GM19463 (cell line): ENCODE results near the gene EFCAB6.

Experiments used
- ATAC-seq: cut with Tn5 transposase; IDR thresholded peaks from one replicate; pipeline ENCODE4 v1.9.1; 2021; ENCODE audit warnings: mild to moderate bottlenecking, moderate library complexity; ENCODE audit not compliant: unreplicated experiment

The EFCAB6 gene

GRCh38 chr22:43819421-43819921 lies 7.4 kb upstream of the EFCAB6 start:
- ATAC-seq = no peak

GRCh38 chr22:43818981-43819380 lies 6.9 kb upstream of the EFCAB6 start:
- ATAC-seq = no peak

- no peak for ATAC-seq
Measured at GRCh38 chr22:43817402-43817801, 5.3 kb upstream of the EFCAB6 start.

GRCh38 chr22:43814264-43814663 lies 2.2 kb upstream of the EFCAB6 start:
- ATAC-seq = no peak

- ATAC-seq = no peak
Measured at GRCh38 chr22:43812890-43813289, 785 bp upstream of the EFCAB6 start.

- ATAC-seq = peak; percentile 13
Measured at GRCh38 chr22:43811777-43812148, 342 bp downstream of the EFCAB6 start.

GRCh38 chr22:43802897-43803495 lies 9.1 kb downstream of the EFCAB6 start:
- no peak for ATAC-seq

- ATAC-seq = no peak
Measured at GRCh38 chr22:43800970-43801369, 11.1 kb downstream of the EFCAB6 start.

GRCh38 chr22:43798492-43798891 lies 13.6 kb downstream of the EFCAB6 start:
- ATAC-seq = no peak

GRCh38 chr22:43796567-43796966 lies 15.5 kb downstream of the EFCAB6 start:
- ATAC-seq = no peak

- ATAC-seq = no peak
Measured at GRCh38 chr22:43795320-43795719, 16.8 kb downstream of the EFCAB6 start.

- ATAC-seq = no peak
Measured at GRCh38 chr22:43792905-43793304, 19.2 kb downstream of the EFCAB6 start.

- no peak for ATAC-seq
Measured at GRCh38 chr22:43789452-43789851, 22.7 kb downstream of the EFCAB6 start.

- ATAC-seq = no peak
Measured at GRCh38 chr22:43783777-43784176, 28.3 kb downstream of the EFCAB6 start.

GRCh38 chr22:43782448-43782847 lies 29.7 kb downstream of the EFCAB6 start:
- ATAC-seq = no peak

GRCh38 chr22:43777286-43777685 lies 34.8 kb downstream of the EFCAB6 start:
- ATAC-seq = no peak

GRCh38 chr22:43776081-43776670 lies 35.9 kb downstream of the EFCAB6 start:
- no peak for ATAC-seq

GRCh38 chr22:43774318-43774915 lies 37.7 kb downstream of the EFCAB6 start:
- no peak for ATAC-seq

GRCh38 chr22:43772831-43773230 lies 39.3 kb downstream of the EFCAB6 start:
- no peak for ATAC-seq

GRCh38 chr22:43755452-43755851 lies 56.7 kb downstream of the EFCAB6 start:
- ATAC-seq = no peak

GRCh38 chr22:43755011-43755410 lies 57.1 kb downstream of the EFCAB6 start:
- ATAC-seq = no peak

GRCh38 chr22:43754176-43754575 lies 57.9 kb downstream of the EFCAB6 start:
- no peak for ATAC-seq
